Bronchial epithelial cell (primary cell): Measurements from ENCODE around the gene PTCRA. TPM values are rescaled to one million over a fixed set of nuclear protein-coding genes. Genes with fewer than 3 reads are reported as not detected.
A peak's percentile ranks its signal among the peaks of the same experiment; 100 is the strongest.

ENCODE experiments used
- DNase-seq: peaks from one replicate; pipeline ENCODE4 v3.0.0-alpha.2; 2010; ENCODE audit warnings: low read depth
- FAIRE-seq: peaks from 2 replicates; lab custom pipeline; 2011; peaks lifted over from hg19 to GRCh38; lab: Jason Lieb, UNC
- H3K27me3 ChIP-seq: 2 replicates; pipeline ENCODE4 v1.5.1; 2011; ENCODE audit warnings: low read length; ENCODE audit not compliant: control insufficient read depth, insufficient read depth
- H3K36me3 ChIP-seq: 2 replicates; pipeline ENCODE4 v1.5.1; 2011; ENCODE audit warnings: low read length; ENCODE audit not compliant: control insufficient read depth, insufficient read depth
- H3K4me3 ChIP-seq: 2 replicates; pipeline ENCODE4 v1.5.1; 2011; ENCODE audit warnings: mild to moderate bottlenecking, low read depth, low read length, control low read depth
- total RNA-seq: library from RNA; depleted of rRNA; stranded (reverse); fragments of >200 nt; gene quantifications from 2 replicates; pipeline ENCODE4 v1.2.1, GENCODE V29; 2014
- TF ChIP-seq, protein P1 (sequence below): IDR thresholded peaks from 2 replicates; pipeline ENCODE4 v1.5.1; 2011; ENCODE audit warnings: mild to moderate bottlenecking, moderate library complexity, low read length, control low read depth, inconsistent platforms; ENCODE audit not compliant: insufficient read depth, severe bottlenecking

The PTCRA gene
- total RNA-seq, 1 donor from 2014 or later: not detected

DNA sequence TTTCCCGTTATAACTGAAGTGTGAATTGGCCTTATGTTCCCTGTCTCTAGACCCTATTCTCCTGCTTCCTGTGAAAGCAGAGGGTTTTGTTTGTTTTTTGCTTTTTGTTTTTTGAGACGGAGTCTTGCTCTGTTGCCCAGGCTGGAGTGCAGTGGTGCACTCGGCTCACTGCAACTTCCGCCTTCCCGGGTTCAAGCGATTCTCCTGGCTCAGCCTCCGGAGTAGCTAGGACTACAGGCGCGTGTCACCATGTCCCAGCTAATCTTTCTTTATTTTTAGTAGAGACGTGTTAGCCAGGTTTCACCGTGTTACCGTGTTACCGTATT lies 44.0 kb downstream of the PTCRA start:
- DNase-seq (no peak), FAIRE-seq (no peak)
- TF ChIP-seq, protein P1, sequence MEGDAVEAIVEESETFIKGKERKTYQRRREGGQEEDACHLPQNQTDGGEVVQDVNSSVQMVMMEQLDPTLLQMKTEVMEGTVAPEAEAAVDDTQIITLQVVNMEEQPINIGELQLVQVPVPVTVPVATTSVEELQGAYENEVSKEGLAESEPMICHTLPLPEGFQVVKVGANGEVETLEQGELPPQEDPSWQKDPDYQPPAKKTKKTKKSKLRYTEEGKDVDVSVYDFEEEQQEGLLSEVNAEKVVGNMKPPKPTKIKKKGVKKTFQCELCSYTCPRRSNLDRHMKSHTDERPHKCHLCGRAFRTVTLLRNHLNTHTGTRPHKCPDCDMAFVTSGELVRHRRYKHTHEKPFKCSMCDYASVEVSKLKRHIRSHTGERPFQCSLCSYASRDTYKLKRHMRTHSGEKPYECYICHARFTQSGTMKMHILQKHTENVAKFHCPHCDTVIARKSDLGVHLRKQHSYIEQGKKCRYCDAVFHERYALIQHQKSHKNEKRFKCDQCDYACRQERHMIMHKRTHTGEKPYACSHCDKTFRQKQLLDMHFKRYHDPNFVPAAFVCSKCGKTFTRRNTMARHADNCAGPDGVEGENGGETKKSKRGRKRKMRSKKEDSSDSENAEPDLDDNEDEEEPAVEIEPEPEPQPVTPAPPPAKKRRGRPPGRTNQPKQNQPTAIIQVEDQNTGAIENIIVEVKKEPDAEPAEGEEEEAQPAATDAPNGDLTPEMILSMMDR: no peak
- peak overlapping the region; percentile 37 for H3K4me3 ChIP-seq
- H3K27me3 ChIP-seq: no peaks in the 10 kb centered on the region
- peaks cover 10% of the 10 kb centered on the region for H3K36me3 ChIP-seq

DNA sequence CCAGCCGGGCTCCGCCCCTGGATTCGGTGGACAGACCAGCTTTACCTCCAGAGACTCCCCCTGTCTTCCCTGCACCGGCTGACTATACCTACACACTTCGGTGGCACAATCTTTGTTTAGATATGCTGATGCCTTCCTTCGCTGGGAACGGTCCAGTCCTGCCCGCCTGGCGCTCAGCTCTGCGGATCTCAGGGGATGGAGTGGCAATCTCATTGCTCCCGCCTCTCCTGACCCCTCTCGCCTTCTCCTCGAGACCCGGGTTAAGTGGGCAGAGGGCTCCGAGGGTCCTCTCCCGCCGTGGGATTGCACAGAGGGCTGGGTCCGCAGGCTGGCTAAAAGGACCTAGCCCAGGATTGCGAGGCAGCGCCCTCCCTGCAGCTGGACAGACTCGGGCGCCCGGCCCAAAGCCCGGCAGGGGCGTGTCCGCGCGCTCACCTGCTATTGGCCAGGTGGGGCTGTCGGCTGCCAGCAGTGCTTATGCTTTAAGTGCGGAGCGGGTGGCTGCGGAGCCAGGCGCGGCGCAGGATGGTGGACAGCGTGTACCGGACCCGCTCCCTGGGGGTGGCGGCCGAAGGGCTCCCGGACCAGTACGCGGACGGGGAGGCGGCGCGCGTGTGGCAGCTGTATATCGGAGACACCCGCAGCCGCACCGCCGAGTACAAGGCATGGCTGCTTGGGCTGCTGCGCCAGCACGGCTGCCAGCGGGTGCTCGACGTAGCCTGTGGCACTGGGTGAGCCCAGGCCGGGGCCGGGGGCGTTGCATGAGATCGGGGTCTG lies 44.6 kb downstream of the PTCRA start, which contains the start of gene GNMT:
TSS of gene GNMT (plus strand) at position 512 of the 777 bp plus-strand sequence. CDS start at position 526, 14 bp downstream.
- TF ChIP-seq, protein P1: no peak
- FAIRE-seq (no peak), DNase-seq (peak; percentile 57)
- Histone ChIP-seq H3K4me3 (peak within 1 kb of the TSS; percentile 37), H3K36me3 (peaks cover 14% of the 10 kb centered on the region), H3K27me3 (no peaks in the 10 kb centered on the region)

DNA sequence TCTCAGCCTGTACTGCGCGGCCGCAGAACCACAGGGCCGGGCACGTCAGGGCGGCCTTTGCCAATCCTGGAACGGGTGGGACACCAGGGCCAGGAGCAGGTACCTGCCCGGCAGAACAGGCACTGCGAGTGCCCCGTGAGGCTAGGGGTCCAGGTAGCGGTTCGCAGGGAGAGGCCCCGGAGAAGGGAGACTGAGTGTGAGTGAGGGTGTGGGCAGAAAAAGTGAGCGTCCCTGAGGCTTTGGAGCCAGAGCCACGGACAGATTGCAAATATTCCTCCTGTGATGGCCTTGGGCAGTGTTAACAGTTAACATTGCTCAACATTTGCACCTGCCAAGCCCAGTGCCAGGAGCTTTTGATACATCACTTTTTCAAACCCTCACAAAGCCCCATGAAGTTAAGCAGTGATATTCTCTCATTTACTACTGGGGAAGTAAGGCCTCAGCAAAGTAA lies 45.2 kb downstream of the PTCRA start:
- no peaks in the 10 kb centered on the region for H3K27me3 ChIP-seq
- no peak for DNase-seq
- TF ChIP-seq, protein P1: no peak
- no peak for FAIRE-seq
- peak overlapping the region; percentile 37 for H3K4me3 ChIP-seq
- H3K36me3 ChIP-seq: peaks cover 16% of the 10 kb centered on the region

DNA sequence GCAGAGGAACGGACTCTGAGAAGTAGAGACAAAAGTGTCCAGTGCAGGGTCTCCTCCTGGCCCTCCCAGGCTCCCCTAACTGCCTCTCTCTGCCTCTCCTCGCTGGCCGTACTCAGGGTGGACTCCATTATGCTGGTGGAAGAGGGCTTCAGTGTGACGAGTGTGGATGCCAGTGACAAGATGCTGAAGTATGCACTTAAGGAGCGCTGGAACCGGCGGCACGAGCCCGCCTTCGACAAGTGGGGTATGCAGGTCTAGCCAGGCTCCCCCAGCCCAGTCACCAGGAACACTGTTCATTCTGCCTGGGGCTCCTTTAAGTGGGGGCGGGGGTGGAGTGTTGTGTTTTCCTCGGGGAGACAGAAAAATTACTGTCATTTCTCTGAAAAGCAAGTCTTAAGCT lies 46.2 kb downstream of the PTCRA start:
- H3K27me3 ChIP-seq: no peaks in the 10 kb centered on the region
- DNase-seq: no peak
- TF ChIP-seq, protein P1: no peak
- no peak for FAIRE-seq
- H3K4me3 ChIP-seq: no peak overlapping the region
- H3K36me3 ChIP-seq: peaks cover 20% of the 10 kb centered on the region

DNA sequence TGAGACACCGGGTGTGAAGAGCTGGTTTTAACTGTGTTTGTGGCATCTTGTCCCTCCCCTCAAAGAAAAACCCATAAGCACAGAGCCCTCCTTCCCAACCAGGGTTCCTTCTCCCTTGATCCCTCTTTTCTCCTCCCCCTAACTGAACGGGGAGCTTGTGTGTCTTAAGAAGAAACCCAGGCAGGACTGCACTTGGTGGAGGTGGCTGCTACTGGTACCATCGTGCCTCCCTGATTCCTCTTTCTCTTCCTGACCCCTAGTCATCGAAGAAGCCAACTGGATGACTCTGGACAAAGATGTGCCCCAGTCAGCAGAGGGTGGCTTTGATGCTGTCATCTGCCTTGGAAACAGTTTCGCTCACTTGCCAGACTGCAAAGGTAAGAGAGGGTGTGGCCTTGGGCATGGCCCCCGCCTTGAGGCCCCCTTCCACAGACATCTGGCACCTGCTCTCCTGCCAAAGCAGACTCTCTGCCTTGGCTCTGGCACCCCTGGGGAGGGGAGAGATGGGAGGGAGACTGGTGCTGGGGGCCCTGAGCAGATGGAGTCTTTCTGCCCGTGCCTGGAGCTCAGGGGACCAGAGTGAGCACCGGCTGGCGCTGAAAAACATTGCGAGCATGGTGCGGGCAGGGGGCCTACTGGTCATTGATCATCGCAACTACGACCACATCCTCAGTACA lies 46.8 kb downstream of the PTCRA start:
- Histone ChIP-seq H3K36me3 (peaks cover 22% of the 10 kb centered on the region), H3K27me3 (no peaks in the 10 kb centered on the region), H3K4me3 (no peak overlapping the region)
- no peak for DNase-seq
- TF ChIP-seq, protein P1: no peak
- peak; percentile 58 for FAIRE-seq
